OCI-M2 (cell line): ENCODE data around the gene CALY.

Experiments
- DNase-seq: peaks from one replicate; lab custom pipeline; 2025; ENCODE audit not compliant: unreplicated experiment; lab: John Stamatoyannopoulos, UW

Gene CALY

DNA sequence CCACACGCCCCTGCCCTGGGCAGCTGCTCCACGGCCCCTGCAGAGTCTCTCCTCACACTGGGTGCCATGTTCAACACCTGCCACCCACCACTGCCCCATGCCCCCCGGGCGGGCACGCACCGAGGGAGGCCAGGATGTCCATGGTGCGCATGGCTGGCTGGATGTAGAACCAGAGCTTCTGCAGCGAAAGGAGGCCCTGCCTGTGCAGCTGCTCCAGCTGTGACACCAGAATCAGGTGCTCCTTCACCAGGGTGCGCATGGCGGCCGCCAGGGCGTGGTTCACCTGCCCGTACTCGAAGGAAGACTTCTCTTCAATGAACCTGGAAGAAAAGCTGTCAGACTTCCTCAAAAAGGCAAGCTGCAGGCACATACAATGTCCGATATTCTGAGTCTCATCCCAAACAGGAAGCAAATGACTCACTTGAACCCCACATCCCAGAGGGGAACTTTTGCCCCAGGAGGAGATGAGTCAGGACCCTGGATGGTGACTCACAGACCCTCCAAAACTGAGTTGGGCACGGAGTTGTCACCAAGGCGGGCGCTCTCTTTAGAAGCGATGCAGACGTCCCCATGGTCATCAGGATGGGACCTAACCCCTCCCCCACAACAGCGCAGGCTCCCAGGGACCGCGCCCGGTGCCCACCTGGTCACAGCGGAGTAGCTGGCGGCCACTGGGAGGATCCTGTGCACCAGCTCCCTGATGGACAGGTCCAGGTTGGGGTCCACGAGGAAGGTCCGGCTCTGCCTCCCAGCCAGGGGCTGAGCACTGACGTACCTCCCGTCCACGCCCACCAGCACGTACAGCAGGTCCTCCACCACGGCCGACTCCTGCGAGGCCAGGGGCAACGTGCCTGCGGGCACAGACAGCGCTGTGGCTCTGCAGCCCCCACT, 43.5 kb downstream of the CALY start:
- no peak for DNase-seq

- no peak for DNase-seq
These were observed 46.9 kb downstream of the CALY start for GRCh38 chr10:133289761-133290160.

GRCh38 chr10:133287832-133288500, 48.7 kb downstream of the CALY start:
- no peak for DNase-seq

DNA sequence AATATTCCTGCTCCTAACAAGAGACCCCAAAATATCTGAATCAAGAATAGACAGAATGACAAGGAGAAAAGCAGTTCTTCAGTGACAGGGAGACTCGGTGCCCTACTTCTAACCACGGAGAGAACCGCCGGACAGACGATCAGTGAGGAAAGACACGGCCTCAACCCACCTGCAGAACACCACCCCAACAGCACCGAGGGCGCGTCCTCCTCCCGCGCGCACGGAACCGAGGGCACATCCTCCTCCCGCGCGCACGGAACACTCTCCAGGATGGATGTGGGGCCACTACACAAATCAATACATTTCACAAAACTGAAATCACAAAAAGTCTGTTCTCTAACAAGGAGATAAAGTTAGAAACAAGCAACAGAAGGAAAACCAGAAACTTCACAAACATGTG, 50.3 kb downstream of the CALY start:
- DNase-seq = no peak

- DNase-seq = no peak
These were observed 51.5 kb downstream of the CALY start for GRCh38 chr10:133285217-133285616.

DNA sequence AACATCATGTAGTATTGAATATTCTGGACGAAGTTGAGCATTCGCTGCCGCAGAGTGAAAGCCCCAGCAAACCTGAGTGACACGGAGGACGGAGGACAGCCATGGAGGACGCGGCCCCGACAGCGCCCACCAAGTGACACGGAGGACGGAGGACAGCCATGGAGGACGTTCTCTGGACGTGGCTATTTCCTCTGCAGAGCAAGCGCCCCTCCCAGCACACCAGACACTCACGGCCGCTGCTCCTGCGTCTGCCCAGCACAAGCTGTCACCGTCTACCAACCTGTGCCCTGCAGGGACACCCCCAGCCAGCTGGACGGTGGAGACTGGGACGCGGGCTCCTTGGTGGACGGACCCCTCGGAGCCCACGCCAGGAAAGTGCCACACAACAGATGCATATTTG, 52.8 kb downstream of the CALY start:
- no peak for DNase-seq

DNA sequence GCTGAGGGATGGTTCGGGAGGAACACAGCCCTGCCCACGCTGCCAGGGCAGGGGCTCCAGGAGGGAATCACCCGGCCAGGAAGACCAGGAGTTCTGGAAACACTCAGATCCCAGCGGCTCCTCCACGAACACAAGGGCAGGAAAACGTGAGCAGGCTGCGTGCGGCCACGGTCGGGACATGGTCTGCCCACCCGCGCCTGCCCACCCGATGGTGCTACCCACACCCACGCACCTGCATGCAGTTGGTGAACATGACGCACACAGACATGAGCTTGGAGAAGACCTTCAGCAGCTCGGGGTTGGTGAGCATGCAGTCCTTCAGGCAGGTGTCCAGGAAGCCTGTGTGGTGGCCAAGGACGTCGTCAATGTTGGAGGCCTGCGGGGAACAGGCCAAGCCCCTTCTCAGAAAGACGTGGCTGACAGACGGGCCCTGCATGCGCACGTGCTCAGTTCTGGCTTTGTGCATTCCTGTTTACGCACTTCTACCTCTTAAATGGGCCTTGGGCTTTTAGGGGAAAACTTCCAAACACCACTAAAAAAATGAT, 53.8 kb downstream of the CALY start:
- DNase-seq = no peak

GRCh38 chr10:133281628-133282372, 54.9 kb downstream of the CALY start:
- no peak for DNase-seq

DNA sequence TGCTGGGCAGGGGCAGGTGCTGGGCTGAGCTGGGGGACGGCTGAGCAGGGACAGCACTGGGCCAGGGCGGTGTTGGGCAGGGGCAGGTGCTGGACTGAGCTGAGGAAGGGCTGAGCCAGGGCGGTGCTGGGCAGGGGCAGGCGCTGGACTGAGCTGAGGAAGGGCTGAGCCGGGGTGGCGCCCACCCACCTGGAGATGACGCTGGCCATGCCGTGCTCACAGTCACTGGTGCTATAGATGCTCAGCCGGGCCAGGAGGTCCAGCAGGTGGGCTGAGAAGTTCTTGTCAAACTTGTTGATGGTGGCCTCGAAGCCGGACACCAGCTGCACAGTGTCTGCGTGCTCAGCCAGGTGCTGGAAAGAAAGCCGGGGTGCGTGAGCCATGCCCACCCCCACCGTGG, 55.6 kb downstream of the CALY start:
- no peak for DNase-seq

DNA sequence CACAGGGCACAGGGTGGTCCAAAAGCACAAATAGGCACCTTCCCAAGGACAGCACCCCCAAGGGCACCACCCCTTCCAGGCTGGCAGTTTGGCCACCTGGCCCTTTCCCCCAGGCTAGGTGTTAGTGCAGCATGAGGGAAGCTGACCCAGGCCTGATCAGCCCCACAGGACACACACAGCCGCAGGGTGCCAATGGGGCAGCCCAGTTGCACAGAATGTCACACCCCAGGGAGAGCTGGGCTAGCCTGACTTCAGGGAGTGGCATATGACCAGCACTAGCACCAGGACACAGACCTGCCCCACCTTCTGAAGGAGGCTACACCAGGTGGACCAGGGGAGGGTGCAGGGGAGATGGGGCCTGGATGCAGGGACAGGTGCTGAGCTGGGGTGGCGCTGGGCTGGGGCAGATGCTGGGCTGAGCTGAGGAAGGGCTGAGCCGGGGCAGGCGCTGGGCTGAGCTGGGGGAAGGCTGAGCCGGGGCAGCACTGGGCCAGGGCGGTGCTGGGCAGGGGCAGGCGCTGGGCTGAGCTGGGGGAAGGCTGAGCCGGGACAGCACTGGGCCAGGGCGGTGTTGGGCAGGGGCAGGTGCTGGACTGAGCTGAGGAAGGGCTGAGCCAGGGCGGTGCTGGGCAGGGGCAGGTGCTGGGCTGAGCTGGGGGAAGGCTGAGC, 56.2 kb downstream of the CALY start:
- no peak for DNase-seq

DNA sequence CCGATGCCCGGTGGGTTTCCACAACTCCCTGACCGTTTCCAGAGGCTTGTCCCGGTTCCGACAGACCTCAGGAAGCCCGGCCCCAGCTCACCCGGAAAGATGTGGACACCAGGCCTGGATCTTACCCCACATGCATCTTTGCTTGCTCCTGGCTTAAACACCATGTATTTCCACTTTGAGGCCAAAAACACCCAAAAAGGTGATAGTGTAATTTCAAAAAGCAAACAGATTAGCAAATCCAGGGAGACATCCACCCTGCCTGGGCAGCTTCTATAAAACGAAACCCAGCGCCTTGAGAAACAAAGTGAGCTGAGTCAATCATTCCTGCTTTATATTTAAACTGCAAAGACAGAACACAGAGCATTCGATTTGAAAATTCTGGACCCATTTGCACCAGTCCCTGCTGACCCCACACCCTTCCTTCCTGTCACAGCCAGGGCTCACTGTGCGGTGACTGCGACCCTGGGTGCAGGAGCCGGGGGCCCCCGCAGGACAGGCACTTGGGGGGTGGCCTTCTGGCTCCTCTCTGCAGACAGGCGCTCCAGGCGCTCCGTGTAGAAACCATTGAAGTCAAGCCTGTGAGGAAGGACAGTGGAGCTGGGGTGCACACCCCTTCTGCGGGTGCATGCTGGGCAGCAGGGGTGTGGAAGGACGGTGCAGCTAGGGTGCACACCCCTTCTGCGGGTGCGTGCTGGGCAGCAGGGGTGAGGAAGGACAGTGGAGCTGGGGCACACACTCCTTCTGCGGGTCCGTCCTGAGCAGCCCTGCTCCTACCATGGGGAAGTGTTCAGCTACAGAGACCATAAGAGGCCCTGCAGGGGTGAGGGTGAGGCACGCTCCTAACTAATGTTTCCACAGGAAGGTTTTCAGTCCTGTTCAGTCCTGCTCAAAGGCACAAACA, 57.1 kb downstream of the CALY start:
- no peak for DNase-seq

GRCh38 chr10:133278577-133279265, 58.0 kb downstream of the CALY start:
- peak; percentile 50 for DNase-seq

DNA sequence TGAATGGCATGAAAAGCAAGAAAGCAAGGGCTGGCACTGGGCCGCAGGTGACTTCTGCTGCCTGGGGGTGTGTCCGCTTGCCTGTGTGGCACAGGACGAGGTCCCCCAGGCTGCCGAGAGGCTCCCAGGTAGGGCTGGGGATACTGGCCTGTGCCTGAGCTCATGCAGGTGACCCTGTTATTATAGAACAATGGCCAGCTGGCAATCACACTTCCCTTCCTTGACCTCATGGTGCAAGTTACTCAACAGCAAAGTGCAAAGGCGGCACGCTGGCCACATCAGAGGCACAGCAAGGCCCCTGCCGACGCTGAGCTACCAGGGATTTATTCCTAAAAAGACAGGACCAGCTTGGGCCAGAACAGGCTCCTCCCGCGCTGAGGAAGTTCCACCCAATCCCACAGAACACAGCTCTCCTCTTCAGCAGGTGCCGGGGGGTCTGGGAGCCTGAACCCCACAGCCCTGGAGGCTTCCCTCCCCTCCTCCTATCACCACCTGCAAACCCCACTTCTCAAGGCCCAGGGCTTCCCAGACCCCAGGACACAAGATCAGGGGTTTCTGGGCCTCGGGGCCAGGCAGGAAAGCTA, 58.6 kb downstream of the CALY start:
- no peak for DNase-seq

DNA sequence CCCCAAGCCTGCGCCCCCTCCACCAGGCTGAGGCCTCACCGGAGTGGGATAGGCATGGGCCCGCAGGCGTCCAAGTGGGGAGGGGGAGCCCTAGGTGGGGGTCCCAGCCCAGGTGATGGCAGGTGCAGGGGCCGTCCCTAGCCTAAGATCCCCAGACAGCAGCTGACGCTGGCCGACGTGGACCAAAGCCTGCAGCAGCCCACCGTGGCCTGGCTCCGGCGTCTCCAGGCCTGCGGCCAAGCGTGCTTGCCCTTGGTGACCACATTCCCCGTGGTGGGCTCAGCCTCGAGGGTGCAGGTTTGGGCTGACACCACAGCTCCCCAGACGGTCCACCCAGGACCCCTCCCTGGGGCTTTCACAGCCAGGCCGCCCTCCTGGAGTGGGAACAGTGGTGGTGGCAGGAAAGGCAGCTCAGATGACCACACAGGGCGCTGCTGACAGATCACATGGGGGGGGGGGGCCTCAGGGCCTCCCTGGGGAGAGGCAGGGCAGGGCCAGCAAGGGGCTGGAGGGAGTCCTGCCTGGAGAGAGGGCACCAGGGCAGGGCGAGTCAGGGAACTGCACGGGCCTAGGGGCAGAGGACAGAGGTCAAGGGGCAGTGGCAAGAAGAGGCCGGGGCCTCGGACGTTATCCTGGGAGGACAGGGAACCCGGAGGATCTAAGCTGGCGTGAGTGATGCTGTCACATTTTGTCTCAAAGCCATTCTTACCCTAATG, 59.3 kb downstream of the CALY start:
- DNase-seq = no peak

DNA sequence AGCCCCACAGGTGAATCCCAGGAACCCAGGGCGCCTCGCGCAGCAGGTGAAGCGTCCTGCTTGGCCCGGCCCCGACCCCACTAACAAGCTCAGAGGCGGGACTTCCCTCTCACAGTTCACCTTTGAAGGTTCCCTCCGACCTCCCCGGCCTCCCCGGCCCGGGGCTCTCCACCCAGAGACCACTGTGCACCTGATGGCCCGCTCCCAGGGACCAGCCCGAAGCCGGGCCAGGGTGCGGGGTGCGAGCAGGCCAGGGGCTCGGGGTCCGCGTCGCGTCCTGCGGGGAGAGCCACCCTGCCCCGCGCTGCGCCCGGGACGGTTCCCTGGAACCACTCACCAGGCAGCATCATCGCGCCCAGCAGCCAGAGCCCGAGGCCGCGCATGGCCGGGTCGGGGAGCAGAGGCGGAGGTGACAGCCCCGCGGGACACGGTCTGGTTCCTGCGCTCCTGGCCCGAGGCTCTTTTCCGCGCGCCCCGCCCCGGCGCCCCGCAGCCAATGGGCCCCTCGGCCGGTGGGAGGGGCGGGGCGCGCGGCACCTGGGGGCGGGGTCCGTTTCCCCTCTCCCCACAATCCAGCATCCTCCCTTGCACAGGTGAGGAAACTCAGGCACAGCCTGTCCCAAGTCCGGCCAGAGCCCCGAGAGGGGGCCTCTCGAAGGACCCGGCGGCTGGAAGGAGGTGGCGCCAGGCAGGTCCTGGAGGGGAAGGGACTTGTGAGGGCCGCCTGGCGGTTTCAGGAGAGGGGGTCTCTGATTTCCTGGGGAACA, 60.1 kb downstream of the CALY start, which contains the start of gene ADAM8:
TSS of gene ADAM8 (minus strand) at position 434 of the 767 bp plus-strand sequence. CDS start at position 383, 51 bp downstream.
- DNase-seq = no peak

DNA sequence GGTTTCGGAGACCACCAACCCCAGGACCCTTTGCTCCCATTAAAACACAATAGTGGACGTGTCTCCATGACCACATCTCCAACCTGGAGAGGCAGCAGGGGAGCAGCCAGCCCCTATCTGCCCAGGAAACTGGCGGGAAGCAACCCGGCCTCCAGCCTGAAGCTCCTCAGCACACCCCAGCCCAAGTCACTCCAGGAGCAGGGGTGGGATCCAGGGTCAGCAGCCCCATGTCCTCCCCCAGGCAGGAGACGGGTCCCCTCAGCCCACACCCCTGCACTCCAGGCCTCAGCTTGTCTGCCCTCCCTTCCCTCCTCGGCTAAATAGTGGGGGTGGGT, 60.6 kb downstream of the CALY start:
- DNase-seq = no peak

DNA sequence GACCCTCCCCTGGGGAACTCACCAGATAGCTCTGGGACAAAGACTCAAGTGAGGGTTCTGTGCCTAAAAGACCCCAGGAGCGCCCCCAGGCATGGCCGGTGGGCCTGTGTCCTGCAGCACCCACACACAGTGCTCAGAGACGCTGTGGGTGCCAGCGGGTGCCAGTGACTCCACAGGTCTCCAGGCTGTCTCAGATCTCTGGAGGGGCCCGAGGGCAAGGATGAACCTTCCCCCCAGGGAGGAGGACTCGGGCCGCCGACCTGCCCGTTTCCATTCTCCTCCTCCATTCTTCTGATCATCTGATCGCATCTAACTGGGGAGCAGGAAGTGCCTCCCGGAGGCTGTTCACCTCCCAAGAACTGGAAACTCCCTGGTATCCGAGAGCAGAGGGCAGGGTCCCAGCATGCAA, 61.0 kb downstream of the CALY start:
- no peak for DNase-seq
